Measurements from ENCODE around the gene ZNF484.
"Not testable (repeated sequence)": the region's sequence is repeated elsewhere in the genome, so short reads cannot be mapped to it uniquely, and the experiment has no call there.

The ZNF484 gene

DNA sequence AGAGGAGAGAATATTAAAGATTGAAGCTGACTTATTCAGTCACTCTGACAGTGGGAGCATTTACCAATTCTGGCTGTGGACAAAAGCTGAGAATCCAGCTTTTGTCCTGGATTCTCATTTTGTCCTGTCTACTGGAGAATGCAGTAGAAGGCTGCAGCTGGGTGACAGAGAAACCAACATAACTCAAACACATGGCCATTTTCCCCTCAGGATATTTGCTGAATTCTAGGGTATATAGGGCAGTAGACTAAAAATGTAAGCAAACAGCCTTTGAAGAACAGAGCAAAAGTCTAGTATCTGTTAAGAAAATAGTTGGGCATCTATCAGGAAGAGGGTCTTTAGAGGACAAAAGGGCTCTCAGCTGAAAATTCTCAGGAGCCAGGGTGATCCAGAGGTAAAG lies 20.6 kb downstream of the ZNF484 start:
- no peak for DNase-seq

DNA sequence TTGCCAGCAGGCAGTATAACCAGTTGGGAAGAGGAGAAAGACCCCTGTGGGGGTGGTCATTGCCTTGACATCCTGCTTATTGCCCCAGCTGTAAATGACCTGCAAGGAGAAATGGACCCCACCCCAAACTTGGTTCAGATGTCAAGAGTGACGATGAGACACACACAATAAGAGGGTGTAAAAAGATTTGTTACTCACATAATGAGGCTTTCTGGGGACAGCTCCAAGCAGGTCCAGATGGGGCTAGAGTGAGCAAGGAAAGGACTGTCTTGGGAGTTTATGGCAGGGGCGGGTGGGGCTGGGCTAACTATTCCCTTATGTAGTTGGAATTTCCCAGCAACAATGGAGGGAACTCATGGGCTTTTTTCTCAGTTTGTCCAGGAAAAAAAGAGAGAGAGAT lies 24.1 kb downstream of the ZNF484 start:
- DNase-seq: no peak

DNA sequence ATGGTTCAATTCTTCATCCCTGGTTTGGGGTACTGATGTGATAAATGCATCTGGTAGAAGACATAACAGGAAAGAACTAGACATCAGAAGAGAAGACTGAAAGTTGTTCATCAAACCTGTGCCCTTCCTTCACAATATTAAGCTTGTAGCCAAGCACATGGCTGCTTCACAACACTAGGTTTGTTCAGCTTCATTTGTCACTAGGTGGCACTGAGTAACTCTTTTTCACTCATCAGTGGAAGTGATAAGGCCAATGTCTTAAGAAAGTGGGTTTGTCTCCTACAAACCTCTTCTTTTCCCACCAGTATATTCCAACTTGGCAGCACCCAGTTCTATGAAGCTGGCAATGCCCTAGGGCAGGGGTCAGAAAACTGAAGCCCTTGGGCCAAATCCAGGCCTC lies 26.9 kb downstream of the ZNF484 start:
- DNase-seq: no peak

DNA sequence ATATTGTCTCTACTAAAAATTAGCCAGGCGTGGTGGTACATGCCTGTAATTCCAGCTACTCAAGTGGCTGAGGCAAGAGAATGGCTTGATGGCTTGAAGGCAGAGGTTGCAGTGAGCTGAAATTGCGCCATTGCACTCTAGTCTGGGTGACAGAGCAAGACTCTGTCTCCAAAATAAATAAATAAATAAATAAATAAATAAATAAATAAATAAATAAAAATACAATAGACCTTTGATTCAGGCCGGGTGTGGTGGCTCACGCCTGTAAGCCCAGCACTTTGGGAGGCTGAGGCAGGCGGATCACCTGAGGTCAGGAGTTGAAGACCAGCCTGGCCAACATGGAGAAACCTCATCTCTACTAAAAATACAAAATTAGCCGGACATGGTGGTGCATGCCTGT lies 29.1 kb downstream of the ZNF484 start:
- not testable (repeated sequence) for DNase-seq

DNA sequence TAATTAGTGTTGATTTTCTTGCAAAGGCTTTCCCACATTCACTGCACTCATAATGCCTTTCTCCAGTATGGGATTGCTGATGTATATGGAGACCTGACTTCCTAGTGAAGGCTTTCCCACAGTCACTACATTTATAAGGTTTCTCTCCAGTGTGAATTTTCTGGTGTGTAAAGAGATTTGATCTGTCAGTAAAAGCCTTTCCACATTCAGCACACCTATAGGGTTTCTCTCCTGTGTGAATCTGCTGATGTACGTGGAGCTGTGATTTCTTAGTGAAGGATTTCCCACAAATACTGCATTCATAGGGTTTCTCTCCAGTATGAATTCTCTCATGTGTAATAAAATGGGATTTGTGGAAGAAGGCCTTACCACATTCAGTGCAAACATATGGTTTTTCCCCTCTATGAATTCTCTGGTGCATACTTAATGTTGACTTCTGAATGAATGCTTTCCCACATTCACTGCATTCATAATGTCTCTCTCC lies 31.1 kb downstream of the ZNF484 start:
- DNase-seq: no peak

DNA sequence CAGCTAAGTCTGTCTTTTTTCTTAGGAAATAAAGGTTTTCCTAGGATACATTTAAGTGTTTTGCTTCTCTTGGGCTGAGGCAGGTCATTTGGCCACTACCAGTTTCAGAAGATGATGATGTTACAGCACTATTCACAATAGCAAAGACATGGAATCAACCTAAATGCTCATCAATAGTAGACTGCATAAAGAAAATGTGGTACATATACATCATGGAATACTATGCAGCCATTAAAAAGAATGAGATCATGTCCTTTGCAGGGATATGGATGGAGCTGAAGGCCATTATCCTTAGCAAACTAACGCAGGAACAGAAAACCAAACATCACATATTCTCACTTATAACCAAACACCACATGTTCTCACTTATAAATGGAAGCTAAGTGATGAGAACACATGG lies 39.4 kb downstream of the ZNF484 start:
- DNase-seq: not testable (repeated sequence)

DNA sequence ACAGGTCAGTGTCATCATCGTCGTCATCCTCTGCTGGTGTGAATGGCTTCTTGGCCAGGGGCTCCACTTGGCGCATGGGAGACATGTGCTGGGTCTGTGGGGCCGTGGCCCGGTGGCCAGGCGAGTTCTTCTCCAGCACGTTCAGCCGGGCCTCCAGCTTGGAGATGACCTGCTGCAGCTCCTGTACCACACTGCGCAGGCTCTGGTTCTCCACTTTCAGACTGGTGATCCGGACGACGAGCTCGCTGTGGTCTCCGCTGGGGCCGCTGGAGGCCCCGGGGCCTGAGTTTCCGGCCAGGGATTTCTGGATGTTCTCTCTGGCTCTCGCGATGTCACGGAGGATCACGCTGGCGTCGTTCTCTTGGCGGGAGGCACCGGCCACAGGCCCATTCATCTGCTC lies 40.6 kb downstream of the ZNF484 start:
- no peak for DNase-seq

DNA sequence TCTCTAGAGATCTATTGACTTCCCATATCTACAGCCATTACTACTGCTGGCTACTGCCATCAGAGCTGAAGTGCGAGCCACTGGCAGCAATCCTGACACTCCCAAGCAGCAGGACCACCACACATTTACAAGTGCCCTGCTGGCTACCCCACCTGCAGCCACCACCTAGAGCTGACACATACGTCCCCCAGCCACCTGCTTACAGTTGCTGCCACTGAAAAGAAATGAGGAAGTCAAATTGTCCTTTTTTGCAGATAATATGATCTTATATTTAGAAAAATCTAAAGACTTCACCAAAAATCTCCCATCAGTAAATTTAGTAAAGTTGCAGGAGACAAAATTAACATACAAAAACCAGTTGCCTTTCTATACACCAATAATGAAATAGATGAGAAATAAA lies 48.4 kb downstream of the ZNF484 start:
- DNase-seq: no peak

DNA sequence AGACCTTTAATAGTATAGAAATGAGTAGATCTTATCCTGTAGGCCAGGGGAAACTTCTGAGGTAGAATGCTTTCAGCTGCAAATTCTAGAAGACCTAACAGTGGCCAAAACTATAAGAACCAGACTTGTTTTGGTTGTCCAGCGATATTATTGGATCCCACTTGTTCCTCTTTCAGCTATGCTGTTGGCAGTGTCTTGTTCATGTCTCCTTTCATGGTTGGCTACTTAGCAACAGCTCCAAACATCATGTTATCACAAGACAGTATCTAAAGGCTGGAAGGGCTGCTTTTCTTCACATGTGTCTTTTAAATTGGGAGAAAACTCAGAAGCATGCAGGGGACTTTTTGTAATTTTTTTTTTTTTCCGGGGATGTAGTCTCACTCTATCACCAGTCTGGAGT lies 52.8 kb downstream of the ZNF484 start:
- not testable (repeated sequence) for DNase-seq

DNA sequence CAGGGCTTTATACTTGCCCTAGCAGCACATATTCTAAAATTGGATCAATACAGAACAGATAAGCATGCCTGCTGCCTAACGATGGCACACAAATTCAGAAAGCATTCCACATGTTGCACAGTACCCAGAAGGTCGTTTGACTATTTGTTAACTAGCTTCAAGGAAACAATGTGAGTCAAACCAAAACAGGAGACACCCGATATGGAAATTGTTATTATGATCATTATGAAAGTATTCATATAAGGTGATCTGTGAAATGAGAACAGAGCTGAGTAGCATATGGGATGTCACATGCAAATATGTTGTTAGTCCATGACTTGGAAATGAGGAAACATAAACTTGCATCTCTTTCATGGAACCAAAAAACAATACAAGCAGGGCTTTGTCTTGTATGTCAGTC lies 56.9 kb downstream of the ZNF484 start:
- no peak for DNase-seq

DNA sequence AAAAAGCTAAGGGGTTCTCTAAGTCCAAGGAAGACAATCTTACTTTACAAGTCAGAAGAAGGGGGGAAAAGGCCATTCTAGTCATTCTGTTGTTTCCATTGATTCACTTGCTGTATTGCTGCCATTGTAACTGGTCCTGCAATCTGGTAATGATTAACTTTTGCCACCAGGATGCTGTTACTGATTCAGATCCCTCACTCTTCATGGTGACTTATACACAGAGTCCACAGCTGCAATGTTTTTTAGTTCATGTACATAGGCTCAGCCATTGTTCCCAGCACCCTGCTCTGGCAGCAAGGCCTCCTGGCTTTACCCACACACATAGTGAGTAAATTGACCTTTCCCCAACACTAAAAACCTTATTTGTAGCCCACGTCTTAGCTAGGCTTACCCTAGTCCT lies 57.9 kb downstream of the ZNF484 start:
- DNase-seq: not testable (repeated sequence)

DNA sequence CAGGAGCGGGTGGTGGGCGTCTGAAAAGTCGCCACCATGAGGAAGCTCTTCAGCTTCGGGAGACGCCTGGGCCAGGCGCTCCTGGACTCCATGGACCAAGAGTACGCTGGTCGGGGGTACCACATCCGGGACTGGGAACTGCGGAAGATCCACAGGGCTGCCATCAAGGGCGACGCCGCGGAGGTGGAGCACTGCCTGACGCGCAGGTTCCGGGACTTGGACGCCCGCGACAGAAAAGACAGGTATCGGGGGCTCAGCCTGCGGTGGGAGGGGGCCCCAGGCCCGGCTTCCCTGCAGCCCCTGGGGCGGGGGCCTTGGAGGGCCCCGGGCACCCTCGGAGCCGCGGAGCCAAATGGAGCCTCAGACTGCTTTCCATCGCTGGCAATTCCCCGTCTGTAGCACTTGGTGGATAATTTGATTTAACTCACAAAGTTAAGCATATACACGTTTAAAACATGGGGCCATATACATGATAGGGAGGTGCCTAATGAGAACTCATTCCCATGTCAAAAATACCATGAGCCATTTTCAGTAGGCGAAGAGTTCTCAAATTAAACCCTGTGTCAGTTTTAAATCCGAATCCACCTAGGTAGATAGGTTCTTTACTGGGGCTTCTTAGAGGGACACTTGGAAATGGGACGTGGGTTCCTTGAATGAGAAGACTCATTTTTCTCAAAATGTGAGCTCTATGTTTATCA lies 68.1 kb downstream of the ZNF484 start:
- DNase-seq: not testable (repeated sequence)

DNA sequence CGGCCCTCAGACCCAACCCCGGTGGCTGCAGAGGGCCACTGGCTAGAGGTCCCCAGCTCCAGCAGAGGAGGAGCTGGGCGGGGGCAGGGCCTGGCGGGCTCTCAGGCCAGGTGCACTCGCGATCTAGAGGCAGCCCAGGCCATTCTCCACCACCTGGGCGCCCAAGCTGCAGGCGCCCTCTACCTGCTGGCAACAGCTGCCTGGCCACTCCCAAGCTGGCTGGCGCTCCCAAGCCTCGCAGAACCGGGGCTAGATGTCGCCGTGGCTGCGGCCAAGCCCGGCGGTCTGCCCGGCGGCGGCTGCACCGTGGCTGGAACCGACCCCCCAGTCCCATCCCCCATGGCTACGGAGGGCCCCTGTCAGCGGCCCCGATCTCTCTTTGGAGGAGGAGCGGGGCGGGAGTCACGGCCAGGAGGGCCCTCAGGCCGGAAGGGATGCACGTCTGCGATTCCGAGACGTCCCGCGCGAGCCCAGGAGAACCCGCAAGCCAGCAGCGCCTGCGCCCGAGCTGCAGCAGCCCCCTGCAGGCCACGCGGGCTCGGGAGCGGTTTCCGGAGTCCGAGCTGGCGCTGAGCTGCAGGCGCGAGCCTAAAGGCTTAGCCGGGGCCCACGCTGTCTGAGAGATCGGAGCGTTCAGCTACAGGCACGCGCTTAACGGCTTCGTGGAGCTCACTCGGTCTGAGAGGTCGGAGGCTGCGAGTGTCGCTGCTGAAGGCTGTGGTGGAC lies 68.9 kb downstream of the ZNF484 start:
- DNase-seq: no peak

DNA sequence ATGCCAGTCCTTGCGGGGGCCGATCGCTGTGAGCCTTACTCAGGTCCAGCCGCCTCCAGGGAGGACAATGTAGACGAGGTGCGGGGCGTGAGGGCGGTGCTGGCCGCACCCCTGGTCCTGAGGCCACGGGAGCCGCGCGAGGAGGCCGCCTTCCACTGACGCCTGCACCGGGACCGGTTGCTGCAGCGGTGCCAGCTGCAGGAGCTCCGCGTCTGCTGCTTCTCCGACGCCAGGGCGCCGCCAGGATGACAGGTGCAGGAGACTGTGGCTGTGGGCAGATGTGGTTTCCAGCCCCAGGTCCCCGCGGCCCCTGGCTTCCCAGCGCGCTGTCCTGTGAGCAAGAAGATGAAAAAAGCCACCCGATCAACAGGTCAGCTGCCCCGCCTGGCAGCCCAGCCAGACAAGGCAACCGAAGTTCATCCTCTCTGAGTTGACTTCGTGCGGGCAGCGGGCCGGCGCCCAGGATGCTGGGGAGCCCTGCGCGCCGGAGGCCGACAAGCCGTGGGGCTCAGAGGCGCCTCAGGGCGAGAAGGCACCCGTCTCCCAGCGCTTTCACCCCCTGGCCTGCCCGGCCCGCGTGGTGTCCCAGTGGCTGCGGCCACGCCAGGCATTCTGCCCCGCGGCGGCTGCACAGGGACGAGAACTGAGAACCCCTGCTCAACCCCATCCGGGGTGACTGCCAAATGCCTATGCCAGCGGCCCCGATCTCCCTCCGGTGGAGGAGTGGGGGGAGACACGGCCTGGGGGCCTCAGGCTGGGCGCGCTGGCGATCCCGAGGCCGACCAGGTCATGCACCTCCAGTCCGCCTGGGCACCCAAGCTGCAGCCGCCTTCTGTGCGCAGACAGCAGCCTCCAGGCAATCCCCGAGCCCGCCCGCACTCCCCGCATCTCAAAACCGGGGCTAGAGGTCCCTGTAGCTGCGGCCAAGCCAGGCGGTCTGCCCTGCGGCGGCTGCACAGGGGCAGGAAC lies 69.8 kb downstream of the ZNF484 start:
- DNase-seq: no peak

DNA sequence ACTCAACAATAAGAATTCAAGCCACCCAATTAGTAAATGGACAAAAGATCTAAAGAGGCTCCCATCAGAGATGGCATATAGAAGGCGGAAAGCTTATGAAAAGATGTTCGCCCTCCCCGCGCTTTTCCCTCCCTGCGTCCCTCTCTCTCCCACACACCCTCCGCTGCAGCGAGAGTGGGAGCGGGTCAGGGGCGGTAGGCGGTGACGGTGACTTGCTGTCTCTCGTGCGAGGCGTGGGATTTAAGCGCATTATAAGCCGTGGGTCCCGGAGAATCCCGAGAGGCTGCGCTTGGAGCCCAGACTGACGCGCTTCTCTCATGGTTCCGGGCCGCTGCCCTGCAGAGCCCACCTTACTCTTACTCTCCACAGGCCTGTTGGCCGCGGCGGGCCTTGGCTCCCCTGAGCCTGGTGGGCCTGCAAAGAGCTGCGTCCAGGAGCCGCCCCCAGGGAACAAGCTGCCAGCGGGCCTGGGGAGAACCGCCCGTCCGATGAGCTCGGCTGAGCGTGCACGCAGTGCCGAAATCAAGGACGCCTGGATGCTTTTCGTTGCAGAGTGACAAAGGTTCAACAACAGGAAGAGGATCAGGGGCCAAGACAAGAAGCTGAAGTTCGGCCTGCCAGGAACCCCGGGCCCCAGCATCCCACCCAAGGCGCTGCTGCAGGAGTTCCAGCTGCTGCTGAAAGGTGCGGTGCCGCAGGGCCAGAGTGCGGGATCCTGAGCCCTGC lies 70.6 kb downstream of the ZNF484 start:
- no peak for DNase-seq

DNA sequence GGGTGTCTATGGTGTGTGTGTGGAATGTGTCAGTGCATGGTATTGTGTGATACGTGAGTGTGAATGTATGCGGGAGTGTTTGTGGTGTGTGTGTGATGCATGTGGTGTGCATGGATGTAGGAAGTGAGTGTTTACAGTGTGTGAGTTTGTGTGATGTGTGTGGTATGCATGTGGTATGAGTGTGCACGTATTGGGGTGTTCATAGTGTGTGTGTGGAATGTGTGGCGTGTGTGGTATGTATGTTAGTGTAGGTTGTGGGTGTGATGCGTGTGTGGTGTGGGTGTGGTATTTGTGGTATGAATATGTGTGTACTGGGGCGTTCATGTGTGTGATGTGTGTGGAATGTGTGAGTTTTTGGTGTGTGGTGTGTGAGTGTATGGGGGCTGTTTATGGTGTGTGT lies 73.1 kb downstream of the ZNF484 start:
- no peak for DNase-seq

DNA sequence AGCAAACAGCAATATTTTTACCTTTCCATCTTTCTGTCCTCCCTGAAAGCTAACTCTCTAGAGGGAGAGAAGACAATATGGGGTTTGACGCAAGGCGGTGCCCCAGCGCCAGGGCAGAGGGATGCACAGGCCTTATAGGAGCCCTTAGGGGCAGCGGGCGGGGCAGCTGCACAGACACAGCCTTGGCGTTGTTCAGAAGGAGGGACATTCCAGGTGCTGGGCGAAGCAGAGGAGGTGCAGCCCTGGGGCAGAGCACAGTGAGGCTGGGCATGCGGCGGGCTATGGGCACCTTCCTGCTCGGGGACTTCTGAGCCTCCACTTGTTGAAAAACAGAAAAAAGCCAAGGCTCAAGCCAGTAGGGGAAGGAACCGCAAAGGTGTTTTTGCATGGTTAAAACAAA lies 79.5 kb downstream of the ZNF484 start:
- no peak for DNase-seq

DNA sequence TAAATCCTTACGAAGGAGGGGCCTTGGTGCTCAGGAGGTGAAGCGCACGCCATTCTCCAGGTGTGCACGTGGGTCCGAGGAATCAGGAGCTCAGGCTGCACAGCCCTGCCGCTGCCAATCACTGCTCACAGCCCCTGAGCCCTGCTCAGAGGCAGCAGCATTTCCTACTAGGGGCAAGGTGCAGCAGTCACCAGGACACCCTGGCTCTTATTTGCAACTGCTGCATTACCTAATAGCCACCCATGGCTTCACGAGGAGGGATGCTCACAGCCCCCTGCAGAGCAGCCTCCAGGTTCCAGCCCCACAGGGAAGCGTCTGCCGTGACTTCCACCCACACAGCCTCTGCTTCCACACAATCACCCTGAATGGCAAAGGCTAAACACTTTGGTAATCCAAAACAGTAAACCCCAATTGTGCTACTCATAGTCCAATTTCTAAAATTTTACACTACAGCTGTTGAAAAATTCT lies 81.5 kb downstream of the ZNF484 start:
- DNase-seq: not testable (repeated sequence)

DNA sequence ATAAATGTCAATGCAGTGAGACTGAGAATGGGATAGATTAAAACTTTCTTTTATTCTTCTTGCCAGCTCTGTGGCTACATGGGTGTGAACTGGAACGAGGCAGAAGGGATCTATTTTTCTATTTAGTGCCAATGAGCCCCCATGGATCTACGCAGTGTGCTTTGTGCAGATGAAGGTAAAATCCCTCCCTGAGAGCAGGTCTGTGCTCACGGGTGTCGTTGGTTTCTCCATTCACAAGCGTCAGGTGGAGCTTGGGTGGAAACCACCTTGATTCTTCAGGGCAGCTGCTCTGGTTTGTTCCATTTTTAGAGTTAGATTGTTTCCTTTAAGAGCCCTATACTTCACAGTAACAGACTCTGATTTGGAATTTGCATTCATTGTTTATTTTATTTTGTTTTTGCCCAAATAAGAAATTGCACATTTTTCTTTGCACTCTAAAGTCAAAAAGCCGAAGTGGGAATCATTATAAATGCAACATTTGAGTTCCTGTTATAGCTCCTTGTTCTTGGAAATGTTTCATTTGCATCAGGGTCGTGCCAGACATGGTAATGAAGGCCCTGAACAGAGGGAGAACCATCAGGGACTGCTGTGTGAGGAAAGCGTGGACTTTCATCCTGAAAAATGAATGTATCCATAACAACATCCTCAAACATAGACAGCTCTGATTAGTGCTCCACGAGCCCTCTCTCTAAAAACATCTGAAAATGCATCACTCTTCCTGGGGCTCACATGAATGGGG lies 82.1 kb downstream of the ZNF484 start:
- no peak for DNase-seq
